HepG2 (cell line): ENCODE results near the gene SMG5.

Source experiments
- EHMT2 ChIP-seq: fragments of 200-600 bp; sonication (generic); IDR thresholded peaks from 2 replicates; pipeline ENCODE4 v1.7.0; 2017; ENCODE audit warnings: antibody characterized with exemption, low read depth, low read length, borderline replicate concordance
- PCBP2 ChIP-seq: fragments of 200-400 bp; formaldehyde crosslinking; optimal IDR thresholded peaks from 2 replicates; pipeline ENCODE3; 2018; ENCODE audit warnings: low read length, low read depth; ENCODE audit not compliant: poor library complexity, severe bottlenecking
- RXRA ChIP-seq: sonication (generic); formaldehyde crosslinking; IDR thresholded peaks from 2 replicates; pipeline ENCODE4 v1.5.1; 2020; ENCODE audit warnings: missing genetic modification reagents
- SRSF4 ChIP-seq: fragments of 200-400 bp; formaldehyde crosslinking; IDR thresholded peaks from one replicate; pipeline ENCODE4 v1.6.1; 2018; ENCODE audit warnings: mild to moderate bottlenecking, low read depth, low read length, moderate library complexity; ENCODE audit not compliant: poor library complexity, severe bottlenecking
- ZMYM3 ChIP-seq: sonication (generic); formaldehyde crosslinking; IDR thresholded peaks from 2 replicates; pipeline ENCODE4 v1.5.1; 2020; ENCODE audit warnings: mild to moderate bottlenecking, missing genetic modification reagents
- ZSCAN25 ChIP-seq: sonication (generic); formaldehyde crosslinking; IDR thresholded peaks from 2 replicates; pipeline ENCODE4 v1.8.0; 2022; ENCODE audit warnings: mild to moderate bottlenecking, missing genetic modification reagents
- TF ChIP-seq, protein P1 (sequence below): sonication (generic); formaldehyde crosslinking; IDR thresholded peaks from 2 replicates; pipeline ENCODE4 v1.8.1; 2022; ENCODE audit warnings: low read depth, mild to moderate bottlenecking, missing genetic modification reagents

DNA sequence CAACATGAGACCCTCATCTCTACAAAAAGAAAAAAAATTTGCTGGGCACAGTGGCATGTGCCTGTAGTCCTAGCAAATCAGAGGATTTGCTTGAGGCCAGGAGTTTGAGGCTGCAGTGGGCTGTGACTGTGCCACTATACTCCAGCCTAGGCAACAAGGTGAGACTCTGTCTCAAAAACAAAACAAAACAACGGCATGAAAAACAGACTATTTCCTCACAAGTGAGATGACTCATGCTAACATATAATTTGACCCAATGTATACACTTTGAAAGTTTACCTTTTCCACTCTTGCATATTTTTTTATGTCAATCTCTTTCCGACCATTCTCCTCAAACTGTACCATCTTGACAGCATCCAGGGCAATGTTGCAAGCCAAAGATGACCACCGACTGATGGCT lies 37.9 kb upstream of the SMG5 start:
- no peak for TF ChIP-seq ZSCAN25 (CRISPR knock-in tag)
- TF ChIP-seq, protein P1, sequence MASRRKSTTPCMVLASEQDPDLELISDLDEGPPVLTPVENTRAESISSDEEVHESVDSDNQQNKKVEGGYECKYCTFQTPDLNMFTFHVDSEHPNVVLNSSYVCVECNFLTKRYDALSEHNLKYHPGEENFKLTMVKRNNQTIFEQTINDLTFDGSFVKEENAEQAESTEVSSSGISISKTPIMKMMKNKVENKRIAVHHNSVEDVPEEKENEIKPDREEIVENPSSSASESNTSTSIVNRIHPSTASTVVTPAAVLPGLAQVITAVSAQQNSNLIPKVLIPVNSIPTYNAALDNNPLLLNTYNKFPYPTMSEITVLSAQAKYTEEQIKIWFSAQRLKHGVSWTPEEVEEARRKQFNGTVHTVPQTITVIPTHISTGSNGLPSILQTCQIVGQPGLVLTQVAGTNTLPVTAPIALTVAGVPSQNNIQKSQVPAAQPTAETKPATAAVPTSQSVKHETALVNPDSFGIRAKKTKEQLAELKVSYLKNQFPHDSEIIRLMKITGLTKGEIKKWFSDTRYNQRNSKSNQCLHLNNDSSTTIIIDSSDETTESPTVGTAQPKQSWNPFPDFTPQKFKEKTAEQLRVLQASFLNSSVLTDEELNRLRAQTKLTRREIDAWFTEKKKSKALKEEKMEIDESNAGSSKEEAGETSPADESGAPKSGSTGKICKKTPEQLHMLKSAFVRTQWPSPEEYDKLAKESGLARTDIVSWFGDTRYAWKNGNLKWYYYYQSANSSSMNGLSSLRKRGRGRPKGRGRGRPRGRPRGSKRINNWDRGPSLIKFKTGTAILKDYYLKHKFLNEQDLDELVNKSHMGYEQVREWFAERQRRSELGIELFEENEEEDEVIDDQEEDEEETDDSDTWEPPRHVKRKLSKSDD (CRISPR knock-in tag), result no peak
- no peak for TF ChIP-seq SRSF4
- no peak for TF ChIP-seq PCBP2
- TF ChIP-seq EHMT2, result no peak
- TF ChIP-seq ZMYM3 (CRISPR knock-in tag), result no peak
- TF ChIP-seq RXRA (CRISPR knock-in tag), result no peak
